HG03095 (cell line): ENCODE results near the gene OR5K4.
A peak's percentile ranks its signal among the peaks of the same experiment; 100 is the strongest.

Experiments
- ATAC-seq: cut with Tn5 transposase; IDR thresholded peaks from one replicate; pipeline ENCODE4 v1.9.1; 2021; ENCODE audit warnings: moderate library complexity; ENCODE audit not compliant: unreplicated experiment

The OR5K4 gene

GRCh38 chr3:98353554-98353953 lies at the start of gene OR5K4:
Gene OR5K4 (plus strand): TSS chr3:98353854. CDS start chr3:98353854, 0 bp downstream.
- no peak for ATAC-seq

- ATAC-seq: no peak
Measured at GRCh38 chr3:98322101-98322500, 31.6 kb upstream of the OR5K4 start.

GRCh38 chr3:98322686-98323085 lies 31.0 kb upstream of the OR5K4 start:
- no peak for ATAC-seq

GRCh38 chr3:98323425-98323824 lies 30.2 kb upstream of the OR5K4 start:
- no peak for ATAC-seq

GRCh38 chr3:98325055-98325454 lies 28.6 kb upstream of the OR5K4 start:
- no peak for ATAC-seq

GRCh38 chr3:98326105-98326893 lies 27.4 kb upstream of the OR5K4 start:
- no peak for ATAC-seq

- ATAC-seq: peak; percentile 57
Measured at GRCh38 chr3:98326945-98327344, 26.7 kb upstream of the OR5K4 start.

- no peak for ATAC-seq
Measured at GRCh38 chr3:98328933-98329332, 24.7 kb upstream of the OR5K4 start.

GRCh38 chr3:98329392-98330124 lies 24.1 kb upstream of the OR5K4 start:
- peak; percentile 53 for ATAC-seq

GRCh38 chr3:98331329-98331728 lies 22.3 kb upstream of the OR5K4 start:
- no peak for ATAC-seq

- peak; percentile 48 for ATAC-seq
Measured at GRCh38 chr3:98333989-98334606, 19.6 kb upstream of the OR5K4 start.

GRCh38 chr3:98339031-98339430 lies 14.6 kb upstream of the OR5K4 start:
- no peak for ATAC-seq

- no peak for ATAC-seq
Measured at GRCh38 chr3:98341758-98342157, 11.9 kb upstream of the OR5K4 start.

- no peak for ATAC-seq
Measured at GRCh38 chr3:98343647-98344507, 9.8 kb upstream of the OR5K4 start.

GRCh38 chr3:98350082-98350481 lies 3.6 kb upstream of the OR5K4 start:
- ATAC-seq: no peak

- no peak for ATAC-seq
Measured at GRCh38 chr3:98359250-98359649, 5.6 kb downstream of the OR5K4 start.

GRCh38 chr3:98359993-98360675 lies 6.5 kb downstream of the OR5K4 start:
- peak; percentile 60 for ATAC-seq

GRCh38 chr3:98360681-98361080 lies 7.0 kb downstream of the OR5K4 start:
- ATAC-seq: no peak

- ATAC-seq: no peak
Measured at GRCh38 chr3:98361289-98361688, 7.6 kb downstream of the OR5K4 start.
